GM12892 (cell line): Measurements from ENCODE around the gene BTBD7.

Experiments
- POLR2A ChIP-seq: IDR thresholded peaks from 2 replicates; pipeline ENCODE4 v1.6.1; 2011; ENCODE audit warnings: low read depth, low read length, control low read depth
- POLR2AphosphoS5 ChIP-seq: IDR thresholded peaks from 2 replicates; pipeline ENCODE4 v1.6.1; 2011; ENCODE audit warnings: low read depth, low read length, control low read depth
- TAF1 ChIP-seq: IDR thresholded peaks from 2 replicates; pipeline ENCODE4 v1.6.1; 2011; ENCODE audit warnings: low read depth, mild to moderate bottlenecking, control low read depth, low read length, borderline replicate concordance

DNA sequence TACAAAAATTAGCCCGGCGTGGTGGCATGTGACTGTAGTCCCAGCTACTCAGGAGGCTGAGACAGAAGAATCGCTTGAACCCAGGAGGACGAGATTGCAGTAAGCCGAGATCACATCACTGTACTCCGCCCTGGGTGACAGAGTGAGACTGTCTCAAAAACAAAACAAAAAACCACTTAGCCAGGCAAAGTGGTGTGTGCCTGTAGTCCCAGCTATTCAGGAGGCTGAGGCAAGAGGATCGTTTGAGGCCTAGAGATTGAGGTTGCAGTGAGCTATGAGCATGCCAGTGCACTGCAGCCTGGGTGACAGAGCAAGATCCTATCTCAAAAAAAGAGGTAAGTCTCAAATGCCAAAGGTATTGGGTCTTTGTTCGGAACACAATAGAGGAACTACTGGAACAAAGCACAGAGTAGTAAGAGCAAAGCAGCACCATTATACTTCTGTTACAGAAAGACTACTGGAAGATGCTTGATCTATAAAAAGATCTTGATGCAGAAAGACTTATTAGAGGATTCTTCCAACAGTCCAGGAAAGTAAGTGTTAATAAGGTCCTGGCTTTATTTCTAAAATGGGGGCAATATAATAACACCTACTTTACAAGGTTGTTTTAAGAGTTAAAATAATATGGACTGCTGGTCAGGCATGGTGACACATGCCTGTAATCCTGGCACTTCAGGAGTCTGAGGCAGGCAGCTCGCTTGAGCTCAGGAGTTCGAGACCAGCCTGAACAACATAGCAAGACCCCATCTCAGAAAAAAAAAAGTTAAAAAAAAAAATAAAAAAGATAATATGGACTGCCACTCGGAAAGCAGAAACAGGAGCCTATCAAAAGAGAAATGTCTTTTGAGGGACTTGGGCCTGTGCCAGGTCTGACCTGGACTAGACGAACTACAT lies 29.9 kb downstream of the BTBD7 start:
- TF ChIP-seq TAF1 (no peak), POLR2A (no peak), POLR2AphosphoS5 (no peak)
